SU-DHL-6 (cell line): ENCODE measurements around the gene TNP2.

ENCODE experiments used
- EZH2phosphoT487 ChIP-seq: fragments of 200-600 bp; sonication (generic), shearing (Covaris generic); conservative IDR thresholded peaks from 2 replicates; pipeline ENCODE4 v1.6.1; 2018; ENCODE audit warnings: mild to moderate bottlenecking, antibody characterized with exemption, low read length, moderate library complexity, mixed read lengths
- TF ChIP-seq, protein P1 (sequence below): fragments of 200-600 bp; sonication (generic); IDR thresholded peaks from one replicate; pipeline ENCODE4 v1.5.1; 2017; ENCODE audit warnings: antibody characterized with exemption, mild to moderate bottlenecking, low read length, moderate library complexity; ENCODE audit not compliant: insufficient read depth, poor library complexity, severe bottlenecking

DNA sequence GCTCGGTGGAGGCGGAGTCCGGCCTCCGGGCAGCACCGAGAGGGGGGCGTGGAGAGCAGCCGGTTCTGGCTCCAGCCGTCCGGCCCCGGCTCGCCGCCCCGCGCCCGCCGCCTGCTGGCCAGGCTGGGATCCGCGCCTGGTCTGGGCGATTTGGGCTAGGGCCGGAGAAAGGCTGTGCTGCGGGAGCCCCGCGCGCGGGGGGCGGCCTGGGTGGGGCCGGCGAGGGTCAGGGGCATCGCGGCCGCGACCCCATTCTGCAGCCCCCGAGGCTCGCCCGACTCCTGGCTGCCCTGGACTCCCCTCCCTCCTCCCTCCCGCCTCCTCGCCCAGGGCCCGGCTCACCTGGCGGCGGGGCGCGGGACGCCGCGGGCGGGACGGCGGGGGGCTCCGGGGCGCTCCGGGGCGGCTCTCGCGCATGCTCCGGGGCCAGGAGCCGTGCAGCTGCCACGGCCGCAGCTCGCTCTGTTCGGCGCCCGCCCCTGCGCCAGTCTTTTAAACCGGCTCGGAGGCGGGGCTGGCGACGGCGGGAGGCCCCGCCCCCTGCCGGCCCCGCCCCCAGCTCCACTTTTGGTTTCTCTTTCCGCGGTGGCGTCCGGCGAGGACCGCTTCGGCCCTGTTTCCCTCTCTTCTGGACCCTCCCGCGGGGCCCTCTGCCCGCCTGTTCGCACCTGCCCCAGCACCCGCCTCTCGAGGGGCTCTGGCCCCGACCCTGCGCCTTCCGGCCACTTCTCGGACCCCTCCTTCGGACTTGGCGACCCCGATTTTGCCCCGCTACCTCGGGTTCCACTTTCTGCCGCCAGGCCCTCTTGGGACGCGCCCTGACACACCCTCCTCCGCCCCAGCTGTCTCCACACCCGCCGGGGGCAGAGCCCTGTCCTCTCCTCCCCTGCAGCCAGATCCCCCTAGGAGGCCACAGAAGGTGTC lies 13.1 kb downstream of the TNP2 start, which contains the start of gene SOCS1:
- no peak for TF ChIP-seq EZH2phosphoT487
- TF ChIP-seq, protein P1, sequence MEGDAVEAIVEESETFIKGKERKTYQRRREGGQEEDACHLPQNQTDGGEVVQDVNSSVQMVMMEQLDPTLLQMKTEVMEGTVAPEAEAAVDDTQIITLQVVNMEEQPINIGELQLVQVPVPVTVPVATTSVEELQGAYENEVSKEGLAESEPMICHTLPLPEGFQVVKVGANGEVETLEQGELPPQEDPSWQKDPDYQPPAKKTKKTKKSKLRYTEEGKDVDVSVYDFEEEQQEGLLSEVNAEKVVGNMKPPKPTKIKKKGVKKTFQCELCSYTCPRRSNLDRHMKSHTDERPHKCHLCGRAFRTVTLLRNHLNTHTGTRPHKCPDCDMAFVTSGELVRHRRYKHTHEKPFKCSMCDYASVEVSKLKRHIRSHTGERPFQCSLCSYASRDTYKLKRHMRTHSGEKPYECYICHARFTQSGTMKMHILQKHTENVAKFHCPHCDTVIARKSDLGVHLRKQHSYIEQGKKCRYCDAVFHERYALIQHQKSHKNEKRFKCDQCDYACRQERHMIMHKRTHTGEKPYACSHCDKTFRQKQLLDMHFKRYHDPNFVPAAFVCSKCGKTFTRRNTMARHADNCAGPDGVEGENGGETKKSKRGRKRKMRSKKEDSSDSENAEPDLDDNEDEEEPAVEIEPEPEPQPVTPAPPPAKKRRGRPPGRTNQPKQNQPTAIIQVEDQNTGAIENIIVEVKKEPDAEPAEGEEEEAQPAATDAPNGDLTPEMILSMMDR = peak; percentile 62
